ENCODE data around the gene MAP4K5.

DNA sequence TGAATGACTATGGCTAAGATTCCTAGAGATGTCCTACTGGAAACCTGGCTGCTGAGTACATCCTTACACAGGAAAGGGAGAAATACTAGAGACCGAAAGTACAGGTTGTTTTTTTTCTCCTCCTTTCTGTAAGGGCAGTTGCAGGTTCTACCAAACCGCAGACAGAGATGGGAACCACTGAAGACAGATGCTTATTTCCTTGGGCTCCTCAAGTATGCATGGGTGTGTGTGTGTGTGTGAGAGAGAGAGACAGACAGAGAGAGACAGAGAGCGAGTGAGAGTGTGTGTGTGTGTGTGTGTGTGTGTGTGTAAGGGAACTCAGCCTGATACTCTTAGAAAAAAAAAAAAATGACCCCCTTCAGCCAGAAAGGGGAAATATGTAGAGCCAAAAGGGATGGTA lies 42.5 kb downstream of the MAP4K5 start:
- TF ChIP-seq CTCF (IDR thresholded peaks at IDR 0.05; ENCODE audit: low read length) (no peak), EZH2 (optimal IDR thresholded peaks at IDR 0.05; ENCODE audit: low read depth, low read length) (no peak), EZH2phosphoT487 (IDR thresholded peaks at IDR 0.05; ENCODE audit: low read length) (no peak)
